ENCODE data around the gene GALNT7. TPM values are rescaled to one million over a fixed set of nuclear protein-coding genes. Genes with fewer than 3 reads are reported as not detected.

GALNT7 gene
- polyA plus RNA-seq, 3 donors = 12.3 to 29.0 (median 19.7) TPM

GRCh38 chr4:173235050-173235449 is 66.4 kb downstream of the GALNT7 start:
- Histone ChIP-seq H3K4me3 (replicated peaks in 1 of 3; ENCODE audit: low read depth in 2 of 3, low read length in 3 of 3) (no peak overlapping the region), H4K20me1 (ENCODE audit: insufficient read depth, low read length) (peaks cover 70% of the 10 kb centered on the region), H3K4me2 (replicated peaks; ENCODE audit: extremely low read depth, low read length, poor library complexity, severe bottlenecking) (no peak overlapping the region), H3K9ac (ENCODE audit: insufficient read depth, low read length, poor library complexity, severe bottlenecking) (no peak overlapping the region), H2AFZ (ENCODE audit: insufficient read depth, low read depth, low read length, poor library complexity, severe bottlenecking) (no peak overlapping the region), H3K4me1 (ENCODE audit: control insufficient read depth in 1 of 2, insufficient read depth in 2 of 2, low read length in 2 of 2) (peaks cover 7 to 12% of the 10 kb centered on the region in 2 donors), H3K27me3 (ENCODE audit: control insufficient read depth in 2 of 2, insufficient read depth in 2 of 2, low read length in 2 of 2) (no peaks in the 10 kb centered on the region), H3K36me3 (replicated peaks in 1 of 2; ENCODE audit: control insufficient read depth in 1 of 2, insufficient read depth in 2 of 2, low read length in 2 of 2) (peaks cover 0 to 6% of the 10 kb centered on the region in 2 donors), H3K27ac (ENCODE audit: low read depth in 1 of 2, low read length in 2 of 2) (no peak overlapping the region), H3K79me2 (ENCODE audit: insufficient read depth, low read length) (peaks cover 87% of the 10 kb centered on the region), H3K9me3 (replicated peaks in 1 of 2; ENCODE audit: control insufficient read depth in 1 of 2, insufficient read depth in 1 of 2, low read length in 2 of 2) (no peaks in the 10 kb centered on the region)
- Mint-ChIP-seq H3K36me3 (peaks cover 7% of the 10 kb centered on the region in 2 donors), H3K27ac (no peak overlapping the region), H3K27me3 (ENCODE audit: low read depth in 3 of 3) (peaks cover 0 to 2% (median 0%) of the 10 kb centered on the region in 3 donors), H3K4me3 (no peak overlapping the region), H3K4me1 (peaks cover 25% of the 10 kb centered on the region), H3K9me3 (no peaks in the 10 kb centered on the region)
- 100% methylated on average over 3 of the region's 3 CpGs for WGBS (ENCODE audit: insufficient coverage)
- no peak for DNase-seq
- intact Hi-C loops (cut with micrococcal nuclease) = no loop called here
- TF ChIP-seq CTCF (IDR thresholded peaks at IDR 0.05) = no peak

- Histone ChIP-seq H3K36me3 (replicated peaks in 1 of 2; ENCODE audit: control insufficient read depth in 1 of 2, insufficient read depth in 2 of 2, low read length in 2 of 2) (peaks cover 0 to 6% of the 10 kb centered on the region in 2 donors), H3K4me2 (replicated peaks; ENCODE audit: extremely low read depth, low read length, poor library complexity, severe bottlenecking) (no peak overlapping the region), H3K79me2 (ENCODE audit: insufficient read depth, low read length) (peaks cover 81% of the 10 kb centered on the region), H3K27ac (ENCODE audit: low read depth in 1 of 2, low read length in 2 of 2) (no peak overlapping the region), H3K27me3 (ENCODE audit: control insufficient read depth in 2 of 2, insufficient read depth in 2 of 2, low read length in 2 of 2) (no peaks in the 10 kb centered on the region), H4K20me1 (ENCODE audit: insufficient read depth, low read length) (peaks cover 69% of the 10 kb centered on the region), H3K9ac (ENCODE audit: insufficient read depth, low read length, poor library complexity, severe bottlenecking) (no peak overlapping the region), H2AFZ (ENCODE audit: insufficient read depth, low read depth, low read length, poor library complexity, severe bottlenecking) (no peak overlapping the region), H3K9me3 (replicated peaks in 1 of 2; ENCODE audit: control insufficient read depth in 1 of 2, insufficient read depth in 1 of 2, low read length in 2 of 2) (no peaks in the 10 kb centered on the region), H3K4me3 (replicated peaks in 1 of 3; ENCODE audit: low read depth in 2 of 3, low read length in 3 of 3) (no peak overlapping the region), H3K4me1 (ENCODE audit: control insufficient read depth in 1 of 2, insufficient read depth in 2 of 2, low read length in 2 of 2) (peaks cover 5 to 6% of the 10 kb centered on the region in 2 donors)
- DNase-seq = no peak
- Mint-ChIP-seq H3K9me3 (no peaks in the 10 kb centered on the region), H3K36me3 (peaks cover 7 to 9% of the 10 kb centered on the region in 2 donors), H3K27me3 (ENCODE audit: low read depth in 3 of 3) (peaks cover 0 to 2% (median 0%) of the 10 kb centered on the region in 3 donors), H3K4me1 (peaks cover 15% of the 10 kb centered on the region), H3K27ac (no peak overlapping the region), H3K4me3 (no peak overlapping the region)
- 61% methylated on average over 2 of the region's 3 CpGs for WGBS (ENCODE audit: insufficient coverage)
- no peak for TF ChIP-seq CTCF (IDR thresholded peaks at IDR 0.05)
- intact Hi-C loops (cut with micrococcal nuclease) = no loop called here
Measured at GRCh38 chr4:173236301-173236700, 67.7 kb downstream of the GALNT7 start.
